Upper lobe of right lung (tissue), 1 donor: ENCODE data around the gene PCDHA10. TPM values are rescaled to one million over a fixed set of nuclear protein-coding genes. Genes with fewer than 3 reads are reported as not detected.
A peak's percentile ranks its signal among the peaks of the same experiment; 100 is the strongest.
"Not testable (repeated sequence)": the region's sequence is repeated elsewhere in the genome, so short reads cannot be mapped to it uniquely, and the experiment has no call there.

ENCODE experiments used
- ATAC-seq: fragments of 200-7000 bp; cut with Tn5 transposase; one replicate; pipeline ENCODE4 v1.9.1; 2020; ENCODE audit warnings: mild to moderate bottlenecking, moderate library complexity
- DNase-seq: peaks from one replicate; pipeline ENCODE4 v3.0.0-alpha.2; 2020
- H3K27ac ChIP-seq: fragments of 200-600 bp; one replicate; pipeline ENCODE4 v1.8.0; 2022
- H3K27me3 ChIP-seq: fragments of 200-600 bp; one replicate; pipeline ENCODE4 v1.8.0; 2022; ENCODE audit warnings: mild to moderate bottlenecking
- H3K36me3 ChIP-seq: fragments of 200-600 bp; one replicate; pipeline ENCODE4 v1.8.0; 2022
- H3K4me1 ChIP-seq: fragments of 200-600 bp; one replicate; pipeline ENCODE4 v1.8.0; 2022
- H3K4me3 ChIP-seq: fragments of 200-600 bp; one replicate; pipeline ENCODE4 v1.8.0; 2022; ENCODE audit warnings: mild to moderate bottlenecking
- H3K9me3 ChIP-seq: fragments of 200-600 bp; one replicate; pipeline ENCODE4 v1.8.0; 2022
- intact Hi-C: fragments of 100-400 bp; cut with DNase I; formaldehyde crosslinking; loops from one replicate; pipeline ENCODE4 v1.11.0; 2022
- long read RNA-seq: library from polyadenylated mRNA; unstranded; transcript quantifications from one replicate; pipeline ENCODE4 v2.0.0, GENCODE V29; 2021
- total RNA-seq: library from RNA; stranded (reverse); fragmentation: NEBNext Ultra II Directional; extraction: Animal tissue kit (Norgen Biotek cat#: 25700); gene quantifications from one replicate; pipeline ENCODE4 v1.2.1, GENCODE V29; 2021
- TF ChIP-seq, protein P1 (sequence below): fragments of 200-600 bp; IDR thresholded peaks from one replicate; pipeline ENCODE4 v1.8.0; 2022; ENCODE audit warnings: antibody characterized with exemption
- donor health status: DM: no; HTN: yes; CAD: no; lungs with severe emphysema.

The PCDHA10 gene
- total RNA-seq, result 1.7 TPM
- long read RNA-seq, full-length matches to known transcripts, result 1 of 1 reads
- long read RNA-seq, partial matches to known transcripts, result 0 of 1 reads
- long read RNA-seq, other reads (novel, unspliced or antisense), result 0 of 1 reads

GRCh38 chr5:140855772-140856674 lies at the start of gene PCDHA10:
Gene PCDHA10, plus strand, starts transcription at chr5:140855897. Its CDS starts 152 bp downstream, at chr5:140856049.
- Histone ChIP-seq H3K27me3 (peaks cover 22% of the 10 kb centered on the region), H3K27ac (no peak within 1 kb of the TSS), H3K9me3 (no peaks in the 10 kb centered on the region), H3K4me1 (no peaks in the 10 kb centered on the region), H3K36me3 (no peaks in the 10 kb centered on the region), H3K4me3 (peak within 1 kb of the TSS; percentile 34)
- ATAC-seq, result no peak
- intact Hi-C loops, result no loop called here
- TF ChIP-seq, protein P1, sequence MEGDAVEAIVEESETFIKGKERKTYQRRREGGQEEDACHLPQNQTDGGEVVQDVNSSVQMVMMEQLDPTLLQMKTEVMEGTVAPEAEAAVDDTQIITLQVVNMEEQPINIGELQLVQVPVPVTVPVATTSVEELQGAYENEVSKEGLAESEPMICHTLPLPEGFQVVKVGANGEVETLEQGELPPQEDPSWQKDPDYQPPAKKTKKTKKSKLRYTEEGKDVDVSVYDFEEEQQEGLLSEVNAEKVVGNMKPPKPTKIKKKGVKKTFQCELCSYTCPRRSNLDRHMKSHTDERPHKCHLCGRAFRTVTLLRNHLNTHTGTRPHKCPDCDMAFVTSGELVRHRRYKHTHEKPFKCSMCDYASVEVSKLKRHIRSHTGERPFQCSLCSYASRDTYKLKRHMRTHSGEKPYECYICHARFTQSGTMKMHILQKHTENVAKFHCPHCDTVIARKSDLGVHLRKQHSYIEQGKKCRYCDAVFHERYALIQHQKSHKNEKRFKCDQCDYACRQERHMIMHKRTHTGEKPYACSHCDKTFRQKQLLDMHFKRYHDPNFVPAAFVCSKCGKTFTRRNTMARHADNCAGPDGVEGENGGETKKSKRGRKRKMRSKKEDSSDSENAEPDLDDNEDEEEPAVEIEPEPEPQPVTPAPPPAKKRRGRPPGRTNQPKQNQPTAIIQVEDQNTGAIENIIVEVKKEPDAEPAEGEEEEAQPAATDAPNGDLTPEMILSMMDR, result peak; percentile 31
- DNase-seq, result no peak

- H3K4me1 ChIP-seq, result no peaks in the 10 kb centered on the region
- H3K27me3 ChIP-seq, result peaks cover 3% of the 10 kb centered on the region
- intact Hi-C loops, result no loop called here
- TF ChIP-seq, protein P1, result peak; percentile 45
- H3K9me3 ChIP-seq, result no peaks in the 10 kb centered on the region
- ATAC-seq, result peak; percentile 77
- peak within 1 kb of the TSS; percentile 46 for H3K4me3 ChIP-seq
- H3K27ac ChIP-seq, result no peak within 1 kb of the TSS
- peak; percentile 65 for DNase-seq
- H3K36me3 ChIP-seq, result no peaks in the 10 kb centered on the region
Observed at GRCh38 chr5:140806834-140807775, 48.6 kb upstream of the PCDHA10 start, which contains the start of gene PCDHA4. Gene PCDHA4, plus strand, starts transcription at chr5:140807068.

DNA sequence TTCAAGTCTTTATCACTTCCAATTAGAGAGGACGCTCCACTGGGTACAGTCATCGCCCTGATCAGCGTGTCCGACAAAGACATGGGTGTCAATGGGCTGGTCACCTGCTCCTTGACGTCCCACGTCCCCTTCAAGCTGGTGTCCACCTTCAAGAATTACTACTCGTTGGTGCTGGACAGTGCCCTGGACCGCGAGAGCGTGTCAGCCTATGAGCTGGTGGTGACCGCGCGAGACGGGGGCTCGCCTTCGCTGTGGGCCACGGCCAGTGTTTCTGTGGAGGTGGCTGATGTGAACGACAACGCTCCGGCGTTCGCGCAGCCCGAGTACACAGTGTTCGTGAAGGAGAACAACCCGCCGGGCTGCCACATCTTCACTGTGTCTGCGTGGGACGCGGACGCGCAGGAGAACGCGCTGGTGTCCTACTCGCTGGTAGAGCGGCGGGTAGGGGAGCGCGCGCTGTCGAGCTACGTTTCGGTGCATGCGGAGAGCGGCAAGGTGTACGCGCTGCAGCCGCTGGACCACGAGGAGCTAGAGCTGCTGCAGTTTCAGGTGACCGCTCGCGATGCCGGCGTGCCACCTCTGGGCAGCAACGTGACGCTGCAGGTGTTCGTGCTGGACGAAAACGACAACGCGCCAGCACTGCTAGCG lies 47.3 kb upstream of the PCDHA10 start:
- DNase-seq, result peak; percentile 56
- ATAC-seq, H3K36me3 ChIP-seq, intact Hi-C loops, H3K27ac ChIP-seq, H3K27me3 ChIP-seq, H3K4me3 ChIP-seq, H3K4me1 ChIP-seq, H3K9me3 ChIP-seq: not testable (repeated sequence)

DNA sequence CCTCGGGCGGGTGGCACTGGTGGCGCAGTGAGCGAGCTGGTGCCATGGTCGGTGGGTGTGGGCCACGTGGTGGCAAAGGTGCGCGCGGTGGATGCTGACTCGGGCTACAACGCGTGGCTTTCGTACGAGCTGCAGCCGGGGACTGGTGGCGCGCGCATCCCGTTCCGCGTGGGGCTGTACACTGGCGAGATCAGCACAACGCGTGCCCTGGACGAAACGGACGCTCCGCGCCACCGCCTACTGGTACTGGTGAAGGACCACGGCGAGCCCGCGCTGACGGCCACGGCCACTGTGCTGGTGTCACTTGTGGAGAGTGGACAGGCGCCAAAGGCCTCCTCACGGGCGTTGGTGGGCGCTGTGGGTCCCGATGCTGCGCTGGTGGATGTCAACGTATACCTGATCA lies 46.8 kb upstream of the PCDHA10 start:
- TF ChIP-seq, protein P1, result no peak
- intact Hi-C loops, result no loop called here
- Histone ChIP-seq H3K9me3 (no peaks in the 10 kb centered on the region), H3K4me3 (no peak overlapping the region), H3K36me3 (no peaks in the 10 kb centered on the region), H3K4me1 (no peaks in the 10 kb centered on the region), H3K27me3 (no peaks in the 10 kb centered on the region), H3K27ac (no peak overlapping the region)
- DNase-seq, result peak; percentile 53
- ATAC-seq, result no peak

- H3K9me3 ChIP-seq, result no peaks in the 10 kb centered on the region
Observed at GRCh38 chr5:140821375-140822280, 34.1 kb upstream of the PCDHA10 start, which contains the start of gene PCDHA5. Gene PCDHA5, plus strand, starts transcription at chr5:140821613.

More at GRCh38 chr5:140821375-140822280, 34.1 kb upstream of the PCDHA10 start, which contains the start of gene PCDHA5:
- Histone ChIP-seq H3K27me3 (peaks cover 4% of the 10 kb centered on the region), H3K27ac (no peak within 1 kb of the TSS), H3K36me3 (no peaks in the 10 kb centered on the region), H3K4me1 (no peaks in the 10 kb centered on the region), H3K4me3 (peak within 1 kb of the TSS; percentile 17)
- intact Hi-C loops, result no loop called here
- DNase-seq (no peak), ATAC-seq (no peak)
- TF ChIP-seq, protein P1, result peak; percentile 45
